Measurements from ENCODE around the gene ATG2B.

Gene ATG2B

DNA sequence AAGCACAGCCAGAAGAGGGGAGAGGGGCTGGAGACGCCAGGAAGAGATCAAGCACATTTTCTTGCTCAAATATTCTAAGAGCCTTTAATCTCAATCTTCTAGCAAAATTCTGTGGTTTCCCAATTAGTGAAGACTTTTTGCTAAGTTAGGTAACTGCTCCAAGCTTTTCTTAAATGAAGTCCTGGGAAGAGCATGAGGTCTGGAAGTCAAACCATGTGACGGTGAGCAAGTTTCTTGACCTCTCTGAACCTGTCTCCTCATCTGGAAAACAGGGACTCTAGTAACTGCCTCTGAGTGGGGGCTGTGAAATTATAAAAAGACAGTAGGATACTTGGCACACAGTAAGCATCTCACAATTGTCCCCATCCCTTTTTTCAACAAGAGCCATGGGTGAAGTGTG, 83.0 kb downstream of the ATG2B start:
- H3K4me3 Mint-ChIP-seq: no peak overlapping the region
- peaks cover 11% of the 10 kb centered on the region for H3K9me3 Mint-ChIP-seq
- DNase-seq (ENCODE audit: low spot score): no peak
- no peaks in the 10 kb centered on the region for H3K36me3 Mint-ChIP-seq (ENCODE audit: low read depth)
- peaks cover 2% of the 10 kb centered on the region for H3K4me1 Mint-ChIP-seq (ENCODE audit: low read depth)
- H3K27ac Mint-ChIP-seq: no peak overlapping the region
- peaks cover 2% of the 10 kb centered on the region for H3K27me3 Mint-ChIP-seq (ENCODE audit: low read depth)

DNA sequence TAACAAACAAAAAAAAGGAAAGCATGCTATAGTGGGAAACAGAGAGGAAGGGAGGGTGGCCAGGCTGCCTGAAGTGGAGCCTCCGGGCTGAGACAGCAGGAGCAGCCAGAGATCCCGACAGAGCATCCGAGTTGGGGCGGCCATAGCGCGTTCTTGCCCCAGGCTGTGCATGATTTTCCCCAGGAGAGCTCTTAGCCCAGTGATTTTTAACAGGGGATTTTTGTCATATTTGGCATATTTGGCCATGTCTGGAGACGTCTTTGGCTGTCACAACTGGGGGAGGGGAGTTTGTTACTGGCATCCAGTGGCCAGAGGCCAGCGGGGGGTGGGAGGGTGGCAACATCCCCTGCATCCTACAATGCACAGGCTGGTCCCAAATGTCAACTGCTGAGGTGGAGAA, 83.6 kb downstream of the ATG2B start:
- Mint-ChIP-seq H3K27me3 (ENCODE audit: low read depth) (peaks cover 2% of the 10 kb centered on the region), H3K4me1 (ENCODE audit: low read depth) (peaks cover 2% of the 10 kb centered on the region), H3K4me3 (no peak overlapping the region), H3K36me3 (ENCODE audit: low read depth) (no peaks in the 10 kb centered on the region), H3K27ac (no peak overlapping the region), H3K9me3 (peaks cover 11% of the 10 kb centered on the region)
- no peak for DNase-seq (ENCODE audit: low spot score)

DNA sequence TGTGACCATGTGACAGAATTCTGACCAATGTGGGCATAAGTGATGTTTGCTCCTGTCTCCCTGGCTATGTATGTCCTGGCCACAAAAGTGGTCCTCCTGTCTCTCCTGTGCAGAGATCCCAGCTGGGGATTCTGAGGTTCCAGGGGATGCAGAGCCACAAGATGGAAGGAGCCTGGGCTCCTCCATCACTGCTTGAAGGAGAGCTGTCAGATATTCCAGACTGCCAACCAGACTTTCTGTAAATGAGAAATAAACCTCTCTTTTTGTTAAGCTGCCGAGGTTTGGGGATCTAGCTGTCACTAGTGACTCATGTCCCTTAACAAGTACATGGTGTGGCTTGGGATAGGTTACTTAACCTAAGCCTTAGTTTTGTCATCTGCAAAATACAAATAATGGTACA, 85.3 kb downstream of the ATG2B start:
- Mint-ChIP-seq H3K36me3 (ENCODE audit: low read depth) (no peaks in the 10 kb centered on the region), H3K4me1 (ENCODE audit: low read depth) (peaks cover 2% of the 10 kb centered on the region), H3K27me3 (ENCODE audit: low read depth) (peaks cover 2% of the 10 kb centered on the region), H3K27ac (no peak overlapping the region), H3K9me3 (peaks cover 15% of the 10 kb centered on the region), H3K4me3 (no peak overlapping the region)
- no peak for DNase-seq (ENCODE audit: low spot score)

DNA sequence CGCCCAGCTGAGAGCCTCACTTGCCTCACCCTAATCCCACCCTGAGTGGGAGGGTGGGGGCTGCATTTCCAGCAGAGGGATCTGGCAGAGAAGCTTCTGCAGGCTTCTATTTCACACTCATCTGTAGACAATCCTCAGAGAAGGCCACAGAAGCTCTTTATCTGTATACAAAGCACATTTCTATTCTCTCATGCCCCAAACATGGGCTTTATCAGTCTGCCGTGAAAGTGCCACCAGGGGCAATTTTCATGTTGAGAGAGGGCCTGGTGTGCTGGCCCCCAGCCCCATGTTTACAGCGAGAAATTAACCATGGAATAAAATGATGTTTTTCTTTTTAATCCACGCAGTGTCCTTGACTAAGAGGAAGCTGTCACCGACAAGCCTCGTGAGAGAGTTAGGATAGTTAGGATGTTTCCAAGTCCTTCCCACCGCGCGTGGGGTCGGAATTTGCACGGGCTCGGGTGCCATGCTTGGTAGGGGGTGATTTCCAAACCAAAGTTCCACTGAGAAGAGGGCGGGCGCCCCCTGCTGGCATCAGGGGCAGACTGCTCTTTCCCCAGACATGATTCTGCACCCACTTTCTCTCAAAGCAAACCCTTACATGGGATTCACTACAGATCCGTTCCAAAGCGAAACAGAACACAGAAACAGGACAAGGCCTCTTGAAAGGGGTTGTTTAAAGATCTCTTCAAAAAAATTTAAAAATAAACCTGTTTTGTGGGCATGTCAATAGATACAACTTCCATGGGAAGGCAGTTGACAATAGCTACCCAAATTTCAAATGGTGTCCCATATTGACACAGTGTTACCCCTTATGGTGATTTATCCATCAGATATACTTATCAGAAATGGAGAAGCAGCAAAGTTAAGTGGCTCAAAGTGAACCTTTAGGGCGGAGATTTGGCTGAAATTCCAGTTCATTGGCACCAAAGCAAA, 87.7 kb downstream of the ATG2B start:
- Mint-ChIP-seq H3K27ac (no peak overlapping the region), H3K36me3 (ENCODE audit: low read depth) (no peaks in the 10 kb centered on the region), H3K4me1 (ENCODE audit: low read depth) (peaks cover 2% of the 10 kb centered on the region)

DNA sequence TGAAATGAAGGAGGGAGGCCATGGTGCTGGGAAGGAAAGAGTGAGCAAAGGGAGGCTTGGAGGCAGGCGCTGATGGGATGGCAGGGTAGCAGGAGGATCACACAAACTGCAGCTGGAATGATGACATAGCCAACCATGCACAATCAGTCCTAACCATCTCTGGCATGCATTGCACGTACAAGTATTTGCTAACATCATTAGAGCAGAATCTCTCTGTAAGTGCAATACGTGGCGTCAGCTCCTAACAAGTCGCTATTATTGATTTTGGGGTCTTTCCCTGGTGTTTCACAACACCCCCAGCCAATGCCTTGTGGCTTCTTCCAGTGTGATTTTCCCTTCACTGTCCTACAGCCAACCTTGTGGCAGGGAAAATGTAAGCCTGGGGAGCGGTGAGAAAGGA, 88.6 kb downstream of the ATG2B start:
- Mint-ChIP-seq H3K9me3 (peaks cover 18% of the 10 kb centered on the region), H3K27ac (no peak overlapping the region), H3K36me3 (ENCODE audit: low read depth) (no peaks in the 10 kb centered on the region), H3K4me3 (no peak overlapping the region), H3K27me3 (ENCODE audit: low read depth) (peaks cover 2% of the 10 kb centered on the region), H3K4me1 (ENCODE audit: low read depth) (peaks cover 2% of the 10 kb centered on the region)
- no peak for DNase-seq (ENCODE audit: low spot score)

More for the DNA sequence above, 87.7 kb downstream of the ATG2B start:
- DNase-seq (ENCODE audit: low spot score): peak; percentile 28
- Mint-ChIP-seq H3K4me3 (no peak overlapping the region), H3K9me3 (peaks cover 18% of the 10 kb centered on the region), H3K27me3 (ENCODE audit: low read depth) (peaks cover 2% of the 10 kb centered on the region)

DNA sequence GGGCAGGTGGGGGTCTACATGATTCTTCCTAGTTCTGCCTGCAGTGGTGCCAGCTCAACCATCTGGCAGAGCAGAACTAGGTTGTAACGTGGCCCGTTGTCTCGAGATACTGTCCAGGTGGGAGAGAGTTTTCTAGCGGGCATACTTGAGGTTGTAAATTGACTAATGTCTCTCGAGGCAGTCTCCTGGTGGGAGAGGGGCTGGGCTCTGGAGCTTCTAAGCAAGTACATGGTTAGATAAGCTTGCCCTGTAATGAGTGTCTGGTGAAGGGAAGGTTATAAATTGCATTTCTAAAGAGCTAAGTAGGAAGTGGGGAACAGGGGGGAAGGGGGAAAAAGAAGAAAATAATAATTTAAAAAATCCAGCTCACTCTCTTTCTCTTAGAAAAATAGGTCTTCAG, 89.0 kb downstream of the ATG2B start:
- Mint-ChIP-seq H3K36me3 (ENCODE audit: low read depth) (no peaks in the 10 kb centered on the region), H3K9me3 (peaks cover 18% of the 10 kb centered on the region), H3K4me1 (ENCODE audit: low read depth) (peaks cover 2% of the 10 kb centered on the region), H3K27ac (no peak overlapping the region), H3K27me3 (ENCODE audit: low read depth) (peaks cover 2% of the 10 kb centered on the region), H3K4me3 (no peak overlapping the region)
- DNase-seq (ENCODE audit: low spot score): no peak

DNA sequence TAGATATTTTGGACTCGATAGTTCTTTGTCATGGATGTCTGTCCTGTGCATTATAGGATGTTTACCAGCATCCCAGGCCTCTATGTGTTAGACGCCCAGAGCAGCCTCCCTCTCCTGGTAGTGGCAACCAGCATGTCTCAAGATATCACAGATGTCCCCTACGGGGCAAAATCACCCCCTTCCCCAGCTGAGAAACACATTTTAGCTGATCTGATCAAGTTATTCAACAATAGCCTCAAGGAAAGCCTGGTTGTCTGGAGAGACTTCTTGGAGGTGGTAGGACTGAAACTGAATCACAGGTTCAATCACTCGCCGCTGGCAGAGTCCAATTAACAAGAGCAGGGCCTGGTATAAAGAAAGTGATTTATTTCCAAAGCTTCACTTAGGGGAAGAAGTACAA, 89.5 kb downstream of the ATG2B start:
- no peaks in the 10 kb centered on the region for H3K36me3 Mint-ChIP-seq (ENCODE audit: low read depth)
- H3K27me3 Mint-ChIP-seq (ENCODE audit: low read depth): peaks cover 2% of the 10 kb centered on the region
- peaks cover 16% of the 10 kb centered on the region for H3K9me3 Mint-ChIP-seq
- DNase-seq (ENCODE audit: low spot score): no peak
- H3K4me1 Mint-ChIP-seq (ENCODE audit: low read depth): peaks cover 2% of the 10 kb centered on the region
- H3K4me3 Mint-ChIP-seq: no peak overlapping the region
- no peak overlapping the region for H3K27ac Mint-ChIP-seq

DNA sequence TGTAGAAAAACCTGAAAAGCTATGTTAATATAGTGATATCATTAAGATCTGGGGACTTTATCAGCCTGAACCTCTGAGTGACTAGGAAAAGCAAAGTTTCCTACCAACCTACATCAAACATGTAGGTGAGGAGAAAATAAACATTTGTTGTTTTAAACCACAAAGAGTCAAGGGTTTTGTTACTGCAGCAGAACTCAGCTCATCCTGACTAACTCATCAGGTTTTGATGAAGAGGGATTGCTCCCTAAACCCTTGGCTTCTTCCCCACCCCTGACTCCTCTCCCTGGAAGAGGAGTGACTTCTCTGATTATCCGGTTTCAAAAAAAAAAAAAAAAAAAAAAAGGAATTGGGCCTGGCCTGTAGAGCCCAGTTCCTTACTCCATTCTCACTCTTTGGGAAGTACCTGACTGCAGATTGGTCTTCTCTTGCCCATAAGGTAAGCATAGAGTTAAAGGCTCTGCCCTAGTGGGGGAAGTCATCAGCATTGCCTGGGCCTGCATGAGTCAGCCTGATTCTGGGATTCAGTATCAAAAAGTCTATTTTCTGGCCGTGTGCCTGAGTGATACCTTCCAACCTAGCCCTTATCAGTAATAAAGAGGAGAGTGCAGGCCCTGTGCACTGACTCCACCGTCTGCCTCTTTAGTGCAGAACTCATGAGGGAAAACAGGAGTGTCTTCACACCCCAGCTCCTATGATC, 90.2 kb downstream of the ATG2B start:
- peaks cover 2% of the 10 kb centered on the region for H3K4me1 Mint-ChIP-seq (ENCODE audit: low read depth)
- H3K27me3 Mint-ChIP-seq (ENCODE audit: low read depth): peaks cover 2% of the 10 kb centered on the region
- no peak for DNase-seq (ENCODE audit: low spot score)
- no peak overlapping the region for H3K4me3 Mint-ChIP-seq
- H3K36me3 Mint-ChIP-seq (ENCODE audit: low read depth): no peaks in the 10 kb centered on the region
- peaks cover 13% of the 10 kb centered on the region for H3K9me3 Mint-ChIP-seq
- H3K27ac Mint-ChIP-seq: no peak overlapping the region

DNA sequence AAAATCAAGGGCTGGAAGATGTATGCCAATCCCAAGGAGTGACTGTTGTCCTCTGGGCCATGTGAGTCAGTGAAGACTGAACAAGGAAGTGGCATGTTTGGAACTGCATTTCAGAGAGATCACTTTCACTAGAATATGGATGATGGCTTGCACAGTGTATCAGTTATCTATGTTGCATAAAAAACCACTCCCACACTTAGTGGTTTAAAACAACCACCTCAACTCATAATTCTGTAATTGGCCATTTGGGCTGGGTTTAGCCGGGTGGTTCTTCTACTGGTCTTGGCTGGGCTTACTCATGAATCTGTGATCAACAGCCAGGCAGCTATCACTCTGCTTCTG, 91.7 kb downstream of the ATG2B start:
- DNase-seq (ENCODE audit: low spot score): no peak
- Mint-ChIP-seq H3K36me3 (ENCODE audit: low read depth) (no peaks in the 10 kb centered on the region), H3K27me3 (ENCODE audit: low read depth) (no peaks in the 10 kb centered on the region), H3K4me3 (no peak overlapping the region), H3K27ac (no peak overlapping the region), H3K9me3 (peaks cover 7% of the 10 kb centered on the region), H3K4me1 (ENCODE audit: low read depth) (peaks cover 2% of the 10 kb centered on the region)

DNA sequence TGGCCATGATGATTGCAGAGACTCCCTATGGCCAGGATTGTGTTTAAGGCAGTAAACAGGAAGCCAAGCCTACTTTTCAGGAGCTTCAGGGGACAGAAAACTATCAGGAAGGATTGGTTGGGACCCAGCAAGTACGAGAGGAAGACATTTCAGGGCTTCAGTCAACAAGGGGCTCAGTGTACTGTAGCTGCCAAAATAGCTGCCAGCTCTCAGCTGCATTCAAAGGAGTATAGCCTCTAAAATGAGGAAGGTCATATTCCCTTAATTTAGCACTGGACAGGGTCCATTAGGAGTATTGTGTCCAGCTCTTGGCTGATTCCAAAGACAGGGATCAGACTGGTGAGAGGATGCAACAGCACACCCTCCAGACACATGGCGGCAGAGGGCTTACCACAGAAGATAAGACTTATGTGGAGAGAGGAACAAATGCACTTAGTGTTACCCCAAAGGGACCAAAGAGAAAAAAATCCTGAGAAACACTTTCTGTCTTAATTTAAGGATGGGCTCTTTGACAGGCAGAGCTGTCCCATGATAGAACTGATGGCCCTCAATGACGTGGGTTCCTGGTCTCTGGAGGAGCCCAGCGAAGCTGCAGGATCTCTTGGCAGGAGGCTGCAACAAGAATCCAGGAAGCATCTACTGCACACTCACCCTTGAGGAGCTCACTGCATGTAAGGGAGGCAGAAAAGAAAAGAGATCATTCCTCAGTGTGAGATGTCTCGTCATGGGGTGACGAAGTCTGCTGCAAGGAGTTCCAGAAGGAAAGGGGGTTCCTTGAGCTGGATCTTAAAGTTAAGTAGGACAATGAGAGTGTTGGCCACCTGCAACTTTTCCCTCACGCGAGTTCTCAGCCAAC, 92.3 kb downstream of the ATG2B start:
- DNase-seq (ENCODE audit: low spot score): no peak
- Mint-ChIP-seq H3K4me1 (ENCODE audit: low read depth) (peaks cover 2% of the 10 kb centered on the region), H3K27ac (no peak overlapping the region), H3K9me3 (peaks cover 7% of the 10 kb centered on the region), H3K4me3 (no peak overlapping the region), H3K36me3 (ENCODE audit: low read depth) (no peaks in the 10 kb centered on the region), H3K27me3 (ENCODE audit: low read depth) (no peaks in the 10 kb centered on the region)

DNA sequence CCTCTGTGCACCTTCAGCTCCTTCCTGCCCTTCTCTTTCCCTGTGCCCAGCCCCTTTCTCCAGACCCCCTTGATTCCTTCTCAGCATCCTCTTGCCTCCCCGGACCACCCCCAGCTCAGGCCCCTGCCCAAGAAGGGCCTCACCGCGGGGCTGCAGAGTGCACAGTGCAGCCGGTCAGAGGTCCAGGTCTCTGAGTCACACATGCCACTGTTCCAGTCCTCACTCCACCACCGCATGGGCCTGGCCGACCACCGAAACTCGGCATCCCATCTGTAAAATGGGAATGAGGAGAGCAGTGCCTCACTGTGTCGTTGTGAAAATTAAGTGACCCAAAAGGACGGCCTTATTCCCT, 93.8 kb downstream of the ATG2B start:
- no peaks in the 10 kb centered on the region for H3K4me1 Mint-ChIP-seq (ENCODE audit: low read depth)
- no peak overlapping the region for H3K4me3 Mint-ChIP-seq
- H3K9me3 Mint-ChIP-seq: peaks cover 7% of the 10 kb centered on the region
- no peaks in the 10 kb centered on the region for H3K27me3 Mint-ChIP-seq (ENCODE audit: low read depth)
- DNase-seq (ENCODE audit: low spot score): no peak
- H3K27ac Mint-ChIP-seq: no peak overlapping the region
- no peaks in the 10 kb centered on the region for H3K36me3 Mint-ChIP-seq (ENCODE audit: low read depth)

DNA sequence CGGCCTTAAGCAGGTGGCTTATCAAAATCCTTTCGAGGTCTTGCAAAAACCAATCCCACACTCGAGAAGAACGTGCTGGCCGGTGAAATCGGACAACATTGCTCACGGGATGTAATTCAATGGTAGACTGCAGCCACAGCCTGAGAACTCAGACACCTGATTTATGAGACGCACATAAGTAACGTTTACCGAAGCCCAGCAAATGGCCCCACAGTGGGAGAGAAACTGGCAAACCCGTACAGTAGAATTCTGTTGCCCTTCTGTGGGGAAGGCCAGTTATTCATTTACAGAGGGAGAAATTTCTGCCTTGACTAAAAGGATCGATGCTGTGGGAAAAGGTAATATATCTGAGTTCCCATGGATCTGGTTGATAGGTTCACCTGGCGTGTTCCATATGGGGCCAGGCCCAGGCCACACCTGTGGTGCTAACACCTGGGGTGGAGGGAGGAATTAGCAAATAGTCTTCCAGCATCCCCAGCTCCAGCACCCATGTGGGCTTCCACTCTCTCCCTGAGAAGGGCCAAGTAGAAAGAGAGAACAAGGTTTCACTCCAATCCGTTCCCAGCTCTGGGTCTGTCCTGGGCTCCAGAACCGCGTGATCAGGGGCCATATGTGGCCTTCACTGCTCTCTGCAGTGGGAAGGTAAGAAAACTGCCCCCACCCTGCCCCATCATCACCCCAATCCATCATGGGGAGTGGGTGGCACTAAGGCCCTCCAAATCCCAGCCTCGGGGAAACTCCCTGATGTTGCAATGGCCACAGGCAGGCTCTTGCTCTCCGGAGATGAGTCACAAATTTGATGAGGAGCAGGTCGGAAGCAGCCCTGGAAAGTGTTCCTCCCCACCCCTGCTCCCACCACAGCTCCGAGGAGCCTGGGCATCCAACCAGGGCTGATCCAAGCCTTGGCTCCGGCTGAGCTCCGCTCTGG, 94.4 kb downstream of the ATG2B start:
- no peak overlapping the region for H3K4me3 Mint-ChIP-seq
- peaks cover 7% of the 10 kb centered on the region for H3K9me3 Mint-ChIP-seq
- no peaks in the 10 kb centered on the region for H3K27me3 Mint-ChIP-seq (ENCODE audit: low read depth)
- no peak overlapping the region for H3K27ac Mint-ChIP-seq
- no peaks in the 10 kb centered on the region for H3K36me3 Mint-ChIP-seq (ENCODE audit: low read depth)
- no peak for DNase-seq (ENCODE audit: low spot score)
- H3K4me1 Mint-ChIP-seq (ENCODE audit: low read depth): no peaks in the 10 kb centered on the region

DNA sequence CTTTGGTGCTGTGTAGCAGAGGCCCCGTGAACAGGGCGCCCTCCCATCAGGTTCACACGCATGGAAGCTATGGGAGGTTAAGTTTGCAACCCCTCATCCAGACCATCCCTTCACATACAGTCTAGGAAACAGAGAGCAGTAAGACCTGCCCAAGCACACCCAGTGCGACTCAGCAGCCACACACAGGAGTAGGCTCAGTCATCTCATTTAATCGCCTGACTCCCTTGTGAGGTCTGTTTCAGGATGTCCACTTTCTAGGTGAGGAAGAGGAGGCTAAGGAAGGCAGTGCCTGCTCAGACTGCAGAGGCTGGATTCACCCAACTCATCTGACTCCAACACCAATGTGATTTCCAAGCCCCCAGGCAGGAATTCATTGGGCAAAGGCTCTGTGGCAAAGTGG, 95.2 kb downstream of the ATG2B start:
- Mint-ChIP-seq H3K27ac (no peak overlapping the region), H3K4me3 (no peak overlapping the region)

More for the DNA sequence above, 95.2 kb downstream of the ATG2B start:
- Mint-ChIP-seq H3K9me3 (peaks cover 3% of the 10 kb centered on the region), H3K27me3 (ENCODE audit: low read depth) (no peaks in the 10 kb centered on the region), H3K4me1 (ENCODE audit: low read depth) (no peaks in the 10 kb centered on the region), H3K36me3 (ENCODE audit: low read depth) (no peaks in the 10 kb centered on the region)
- no peak for DNase-seq (ENCODE audit: low spot score)
